ENCODE data around the gene CHD9.

GRCh38 chr16:53216798-53217197 lies 162.0 kb downstream of the CHD9 start:
- TF ChIP-seq CTCF (IDR thresholded peaks at IDR 0.05; ENCODE audit: insufficient read depth, low read depth, low read length) (no peak), EZH2 (IDR thresholded peaks at IDR 0.05; ENCODE audit: insufficient read depth, low read length) (no peak)

Measured in astrocyte (in vitro differentiated cells and primary cell).